ENCODE results near the gene GALNT8. TPM values are rescaled to one million over a fixed set of nuclear protein-coding genes. Genes with fewer than 3 reads are reported as not detected.

Gene GALNT8
- total and polyA plus RNA-seq, 2 of the 8 experiments (the other 6 are each of a cell fraction or from before 2014, with no cell fraction given) = 4.7 to 8.3 TPM

DNA sequence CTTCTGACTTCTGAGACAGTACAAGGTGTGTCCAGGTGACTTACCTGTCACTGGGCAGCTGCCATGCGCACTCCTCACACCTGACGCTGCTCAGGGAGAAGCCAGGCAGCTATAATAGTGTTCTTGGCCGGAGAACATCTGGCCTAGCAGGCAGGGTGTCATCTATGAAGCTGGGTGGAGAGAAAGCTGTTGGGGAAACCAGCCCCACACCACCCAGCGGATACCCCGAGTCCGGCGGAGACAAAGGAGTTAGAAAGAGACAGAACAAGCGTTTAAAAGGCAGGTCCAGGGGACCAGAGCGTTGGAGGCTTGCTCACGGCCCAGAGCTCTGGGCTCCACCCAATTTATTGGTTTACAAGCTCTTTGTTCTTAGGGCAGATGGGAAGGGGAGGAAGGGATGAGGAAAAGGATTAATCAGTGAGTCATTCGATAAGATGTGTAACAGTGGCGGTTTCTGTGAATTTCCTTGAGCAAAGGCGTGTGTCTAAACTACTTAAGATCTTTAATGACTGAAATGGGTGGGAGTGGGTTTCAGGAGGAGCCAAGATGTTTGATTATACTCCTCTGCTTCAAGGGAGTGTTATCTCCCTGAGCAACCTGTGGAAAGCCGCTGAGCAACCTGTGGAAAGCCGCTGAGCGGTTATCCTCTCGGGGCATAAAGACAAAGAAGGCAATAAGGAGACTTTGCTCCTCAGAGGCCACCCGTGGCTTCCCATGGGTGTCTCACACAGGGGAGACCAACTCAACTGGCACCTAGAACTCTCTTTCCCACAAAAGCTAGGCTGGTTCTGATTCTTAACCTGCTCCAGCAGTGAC lies at the start of gene GALNT8 (continued):
- no peak for TF ChIP-seq SP4 (IDR thresholded peaks at IDR 0.05; ENCODE audit: low read length)
- TF ChIP-seq KDM5A (IDR thresholded peaks at IDR 0.05; ENCODE audit: low read length) = no peak
- TF ChIP-seq POU5F1 (IDR thresholded peaks at IDR 0.05; ENCODE audit: low read depth, low read length) = no peak
- TF ChIP-seq HDAC6 (IDR thresholded peaks at IDR 0.05; ENCODE audit: low read depth, low read length) = no peak
- no peak for TF ChIP-seq GTF2F1 (IDR thresholded peaks at IDR 0.05; ENCODE audit: borderline replicate concordance, low read depth, low read length)
- TF ChIP-seq YY1 (IDR thresholded peaks at IDR 0.05; ENCODE audit: low read depth, low read length) = no peak
- TF ChIP-seq SIX5 (IDR thresholded peaks at IDR 0.05; ENCODE audit: low read depth, low read length) = no peak
- no peak for TF ChIP-seq CHD1 (IDR thresholded peaks at IDR 0.05; ENCODE audit: low read depth, low read length)
- TF ChIP-seq CHD2 (IDR thresholded peaks at IDR 0.05; ENCODE audit: low read length) = no peak
- no peak for TF ChIP-seq KDM1A (IDR thresholded peaks at IDR 0.05; ENCODE audit: borderline replicate concordance, low read length)
- TF ChIP-seq BCL11A (IDR thresholded peaks at IDR 0.05; ENCODE audit: low read depth in 2 of 2, low read length in 2 of 2) = no peak
- TF ChIP-seq CEBPB (IDR thresholded peaks at IDR 0.05; ENCODE audit: low read depth, low read length) = no peak
- no peak for TF ChIP-seq JUN (IDR thresholded peaks at IDR 0.05; ENCODE audit: low read depth, low read length)
- TF ChIP-seq GABPA (IDR thresholded peaks at IDR 0.05; ENCODE audit: borderline replicate concordance, insufficient read depth, low read length) = no peak

Measured in H1 (cell line).